Keratinocyte (primary cell): ENCODE results near the gene CELF2. TPM values are rescaled to one million over a fixed set of nuclear protein-coding genes. Genes with fewer than 3 reads are reported as not detected.

ENCODE experiments used
- DNase-seq: peaks from one replicate; pipeline ENCODE4 v3.0.0-alpha.2; 2011; ENCODE audit warnings: low read depth, missing footprints, low spot score
- FAIRE-seq: peaks from 2 replicates; lab custom pipeline; 2011; peaks lifted over from hg19 to GRCh38; lab: Jason Lieb, UNC
- H2AFZ ChIP-seq: 2 replicates; pipeline ENCODE4 v1.6.0; 2012; ENCODE audit warnings: low read length, control low read depth, inconsistent platforms; ENCODE audit not compliant: control insufficient read depth
- H3K27ac ChIP-seq: 2 replicates; pipeline ENCODE4 v1.5.1; 2011; ENCODE audit warnings: low read length; ENCODE audit not compliant: control insufficient read depth, insufficient read depth
- H3K27me3 ChIP-seq: 3 replicates; pipeline ENCODE4 v1.6.0; 2011; ENCODE audit warnings: low read length; ENCODE audit not compliant: control insufficient read depth, insufficient read depth; ENCODE audit errors: extremely low read depth
- H3K36me3 ChIP-seq, 2 experiments: 2 replicates in 1 of 2; 3 replicates in 1 of 2; pipeline ENCODE4 v1.5.1; 2011; ENCODE audit warnings: low read length in 2 of 2, mild to moderate bottlenecking in 1 of 2; ENCODE audit not compliant: control insufficient read depth in 2 of 2, insufficient read depth in 2 of 2; ENCODE audit errors: extremely low read depth in 1 of 2
- H3K4me1 ChIP-seq: 3 replicates; pipeline ENCODE4 v1.5.1; 2011; ENCODE audit warnings: low read length; ENCODE audit not compliant: control insufficient read depth, insufficient read depth; ENCODE audit errors: extremely low read depth
- H3K4me2 ChIP-seq: 3 replicates; pipeline ENCODE4 v1.6.0; 2011; ENCODE audit warnings: low read depth, low read length; ENCODE audit not compliant: control insufficient read depth, insufficient read depth; ENCODE audit errors: extremely low read depth
- H3K4me3 ChIP-seq, 3 experiments: fragments of 200-600 bp in 1 of 3; sonication (generic) in 1 of 3; 2 replicates in 2 of 3; 3 replicates in 1 of 3; pipeline ENCODE4 v1.5.1; 2011 to 2016; ENCODE audit warnings: low read length in 3 of 3, mild to moderate bottlenecking in 3 of 3, control low read depth in 2 of 3, inconsistent platforms in 1 of 3, low read depth in 1 of 3, mixed read lengths in 1 of 3, mixed run types in 1 of 3, moderate library complexity in 1 of 3; ENCODE audit not compliant: control insufficient read depth in 2 of 3, insufficient read depth in 2 of 3; ENCODE audit errors: extremely low read depth in 1 of 3
- H3K79me2 ChIP-seq: 2 replicates; pipeline ENCODE4 v1.6.0; 2012; ENCODE audit warnings: low read length; ENCODE audit not compliant: control insufficient read depth, insufficient read depth
- H3K9ac ChIP-seq: 3 replicates; pipeline ENCODE4 v1.6.0; 2011; ENCODE audit warnings: low read length; ENCODE audit not compliant: control insufficient read depth, insufficient read depth; ENCODE audit errors: extremely low read depth
- H3K9me1 ChIP-seq: 3 replicates; pipeline ENCODE4 v1.6.0; 2011; ENCODE audit warnings: low read length; ENCODE audit not compliant: control insufficient read depth, insufficient read depth; ENCODE audit errors: extremely low read depth
- H3K9me3 ChIP-seq: 2 replicates; pipeline ENCODE4 v1.5.1; 2012; ENCODE audit warnings: low read depth, low read length; ENCODE audit not compliant: control insufficient read depth
- H4K20me1 ChIP-seq: 3 replicates; pipeline ENCODE4 v1.6.0; 2011; ENCODE audit warnings: low read length; ENCODE audit not compliant: control insufficient read depth, insufficient read depth; ENCODE audit errors: extremely low read depth
- EZH2 ChIP-seq: IDR thresholded peaks from one replicate; pipeline ENCODE4 v1.6.1; 2012; ENCODE audit warnings: inconsistent platforms, mild to moderate bottlenecking, low read length, moderate library complexity
- dilution Hi-C: fragments of 300-500 bp; cut with MboI; formaldehyde crosslinking; loops from one replicate; pipeline ENCODE4 v1.7.0; 2020; ENCODE audit warnings: low sequenced_read_pairs; ENCODE audit not compliant: extremely low pct_ligation_motif_present
- polyA plus RNA-seq, 5 experiments: library from polyadenylated mRNA; depleted of rRNA in 3 of 5; stranded (reverse) in 3 of 5; stranded (forward) in 1 of 5; unstranded in 1 of 5; fragments of >200 nt; gene quantifications; 1 replicate in 1 of 5; 2 replicates in 3 of 5; 3 replicates in 1 of 5; pipeline versions ENCODE4 v1.2.1 to v1.2.3, GENCODE V29; 2011 to 2012; ENCODE audit warnings: missing spikeins in 2 of 5, low read depth in 1 of 5, low replicate concordance in 1 of 5
- TF ChIP-seq, protein P1 (sequence below), 3 experiments: IDR thresholded peaks in 1 of 3; conservative IDR thresholded peaks in 1 of 3; optimal IDR thresholded peaks in 1 of 3; 2 replicates in 2 of 3; 3 replicates in 1 of 3; pipeline versions ENCODE3 to v1.5.1; 2011; ENCODE audit warnings: low read length in 3 of 3, mild to moderate bottlenecking in 3 of 3, moderate library complexity in 2 of 3, control low read depth in 1 of 3, inconsistent platforms in 1 of 3; ENCODE audit not compliant: insufficient read depth in 2 of 3; ENCODE audit errors: extremely low read depth in 1 of 3

CELF2 gene
- polyA plus RNA-seq, 1 donor (not counting 4 experiments of a cell fraction or from before 2014, with no cell fraction given), result 9.8 TPM

DNA sequence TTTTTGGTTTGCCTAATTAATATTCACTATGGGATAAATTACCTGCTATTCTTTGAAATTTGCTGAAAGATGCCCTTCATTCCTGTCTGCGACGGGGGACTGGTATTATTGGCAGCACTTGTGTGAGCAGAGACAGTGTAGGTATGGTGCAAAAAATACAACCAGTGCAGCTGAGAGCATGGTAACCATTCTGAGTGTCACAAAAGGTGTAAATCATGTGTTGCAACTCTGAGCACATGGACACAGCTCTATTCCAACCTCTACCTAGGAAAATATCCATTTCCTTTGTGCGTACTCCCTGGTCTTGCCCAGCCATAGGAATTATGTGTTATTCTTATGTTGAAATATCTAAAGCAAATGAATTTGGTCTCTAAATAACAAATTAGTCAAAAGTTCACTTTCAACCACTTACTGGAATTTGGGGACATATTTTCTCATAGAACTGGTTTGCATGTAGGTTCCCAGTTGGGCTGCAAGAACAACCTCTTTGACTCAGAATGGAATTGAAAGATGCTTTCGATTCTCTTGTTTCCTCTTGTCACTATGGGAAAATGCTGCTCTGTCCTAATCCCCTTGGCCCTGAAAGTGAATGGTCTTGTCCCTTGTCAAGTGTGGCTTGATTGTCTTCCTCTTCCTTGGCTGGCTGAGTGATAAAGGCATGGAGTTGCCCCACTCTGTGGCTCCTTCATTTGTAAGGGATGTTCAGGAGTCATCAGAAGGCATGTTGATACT is 57.0 kb downstream of the CELF2 start:
- Histone ChIP-seq H3K9ac (no peak overlapping the region), H3K9me1 (no peaks in the 10 kb centered on the region), H3K9me3 (no peaks in the 10 kb centered on the region), H3K27ac (no peak overlapping the region), H3K4me1 (no peaks in the 10 kb centered on the region), H3K79me2 (no peaks in the 10 kb centered on the region), H3K4me2 (no peak overlapping the region), H2AFZ (no peak overlapping the region), H3K36me3 (no peaks in the 10 kb centered on the region), H3K4me3 (no peak overlapping the region), H3K27me3 (no peaks in the 10 kb centered on the region), H4K20me1 (no peaks in the 10 kb centered on the region)
- no peak for TF ChIP-seq EZH2
- TF ChIP-seq, protein P1, sequence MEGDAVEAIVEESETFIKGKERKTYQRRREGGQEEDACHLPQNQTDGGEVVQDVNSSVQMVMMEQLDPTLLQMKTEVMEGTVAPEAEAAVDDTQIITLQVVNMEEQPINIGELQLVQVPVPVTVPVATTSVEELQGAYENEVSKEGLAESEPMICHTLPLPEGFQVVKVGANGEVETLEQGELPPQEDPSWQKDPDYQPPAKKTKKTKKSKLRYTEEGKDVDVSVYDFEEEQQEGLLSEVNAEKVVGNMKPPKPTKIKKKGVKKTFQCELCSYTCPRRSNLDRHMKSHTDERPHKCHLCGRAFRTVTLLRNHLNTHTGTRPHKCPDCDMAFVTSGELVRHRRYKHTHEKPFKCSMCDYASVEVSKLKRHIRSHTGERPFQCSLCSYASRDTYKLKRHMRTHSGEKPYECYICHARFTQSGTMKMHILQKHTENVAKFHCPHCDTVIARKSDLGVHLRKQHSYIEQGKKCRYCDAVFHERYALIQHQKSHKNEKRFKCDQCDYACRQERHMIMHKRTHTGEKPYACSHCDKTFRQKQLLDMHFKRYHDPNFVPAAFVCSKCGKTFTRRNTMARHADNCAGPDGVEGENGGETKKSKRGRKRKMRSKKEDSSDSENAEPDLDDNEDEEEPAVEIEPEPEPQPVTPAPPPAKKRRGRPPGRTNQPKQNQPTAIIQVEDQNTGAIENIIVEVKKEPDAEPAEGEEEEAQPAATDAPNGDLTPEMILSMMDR (optimal IDR thresholded peaks at IDR 0.05 in 1 of 3, IDR thresholded peaks at IDR 0.05 in 1 of 3, conservative IDR thresholded peaks at IDR 0.05 in 1 of 3; ENCODE audit: extremely low read depth in 1 of 3, insufficient read depth in 2 of 3, low read length in 3 of 3), result no peak
- FAIRE-seq (no peak), DNase-seq (no peak)
- dilution Hi-C loops, result no loop called here

DNA sequence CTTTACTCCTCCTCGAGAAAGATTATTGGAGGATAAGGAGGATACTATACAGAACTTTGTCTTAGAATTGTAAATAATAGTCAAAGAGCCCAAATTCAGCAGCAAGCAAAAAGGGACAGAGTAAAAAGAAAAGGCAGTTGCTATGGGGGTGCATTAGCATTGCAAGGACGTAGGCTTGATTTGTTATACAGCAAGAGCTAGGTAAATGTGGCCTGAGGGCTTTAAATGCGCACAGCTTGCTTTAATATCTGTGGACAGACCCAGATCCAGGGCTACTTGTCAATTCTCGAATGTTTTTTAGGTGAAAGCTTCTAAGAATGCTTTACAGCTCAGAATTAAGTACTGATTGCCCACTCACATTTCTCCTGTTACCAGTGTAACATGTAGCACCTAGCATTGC is 58.5 kb downstream of the CELF2 start:
- Histone ChIP-seq H3K9ac (no peak overlapping the region), H3K4me1 (no peaks in the 10 kb centered on the region), H2AFZ (no peak overlapping the region), H3K4me2 (no peak overlapping the region), H3K36me3 (no peaks in the 10 kb centered on the region), H3K79me2 (no peaks in the 10 kb centered on the region), H3K4me3 (no peak overlapping the region), H3K9me1 (no peaks in the 10 kb centered on the region), H3K9me3 (no peaks in the 10 kb centered on the region), H3K27me3 (no peaks in the 10 kb centered on the region), H4K20me1 (no peaks in the 10 kb centered on the region), H3K27ac (no peak overlapping the region)
- FAIRE-seq, result no peak
- dilution Hi-C loops, result no loop called here
- DNase-seq, result no peak
- TF ChIP-seq, protein P1 (optimal IDR thresholded peaks at IDR 0.05 in 1 of 3, IDR thresholded peaks at IDR 0.05 in 1 of 3, conservative IDR thresholded peaks at IDR 0.05 in 1 of 3; ENCODE audit: extremely low read depth in 1 of 3, insufficient read depth in 2 of 3, low read length in 3 of 3), result no peak
